VCaP (cell line): ENCODE data around the gene SPATS2L.

Source experiments
- H3K27ac ChIP-seq: fragments of 450-650 bp; 2 replicates; pipeline ENCODE4 v1.5.1; 2017
- TF ChIP-seq, protein P1 (sequence below): fragments of 450-650 bp; conservative IDR thresholded peaks from 2 replicates; pipeline ENCODE4 v1.5.1; 2017; ENCODE audit warnings: mild to moderate bottlenecking, moderate library complexity

Gene SPATS2L

DNA sequence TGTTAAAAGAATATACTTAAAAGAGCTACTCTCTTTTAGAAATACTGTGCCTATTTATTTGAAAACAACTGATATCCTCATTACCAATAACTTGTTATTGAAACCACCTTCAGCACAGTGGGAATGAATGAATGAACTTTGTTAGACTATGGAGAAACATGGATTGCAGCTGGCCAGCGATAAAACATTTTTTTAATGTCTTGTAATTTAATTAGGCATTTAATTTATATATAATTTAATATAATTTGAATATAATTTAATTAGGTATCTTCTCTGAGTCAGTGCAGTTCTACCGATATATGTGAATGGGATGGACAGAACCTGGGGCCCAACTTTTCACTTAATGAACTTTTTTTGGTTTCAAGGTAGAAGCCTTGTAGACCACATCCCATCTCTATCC lies 109.0 kb downstream of the SPATS2L start:
- no peak overlapping the region for H3K27ac ChIP-seq
- TF ChIP-seq, protein P1, sequence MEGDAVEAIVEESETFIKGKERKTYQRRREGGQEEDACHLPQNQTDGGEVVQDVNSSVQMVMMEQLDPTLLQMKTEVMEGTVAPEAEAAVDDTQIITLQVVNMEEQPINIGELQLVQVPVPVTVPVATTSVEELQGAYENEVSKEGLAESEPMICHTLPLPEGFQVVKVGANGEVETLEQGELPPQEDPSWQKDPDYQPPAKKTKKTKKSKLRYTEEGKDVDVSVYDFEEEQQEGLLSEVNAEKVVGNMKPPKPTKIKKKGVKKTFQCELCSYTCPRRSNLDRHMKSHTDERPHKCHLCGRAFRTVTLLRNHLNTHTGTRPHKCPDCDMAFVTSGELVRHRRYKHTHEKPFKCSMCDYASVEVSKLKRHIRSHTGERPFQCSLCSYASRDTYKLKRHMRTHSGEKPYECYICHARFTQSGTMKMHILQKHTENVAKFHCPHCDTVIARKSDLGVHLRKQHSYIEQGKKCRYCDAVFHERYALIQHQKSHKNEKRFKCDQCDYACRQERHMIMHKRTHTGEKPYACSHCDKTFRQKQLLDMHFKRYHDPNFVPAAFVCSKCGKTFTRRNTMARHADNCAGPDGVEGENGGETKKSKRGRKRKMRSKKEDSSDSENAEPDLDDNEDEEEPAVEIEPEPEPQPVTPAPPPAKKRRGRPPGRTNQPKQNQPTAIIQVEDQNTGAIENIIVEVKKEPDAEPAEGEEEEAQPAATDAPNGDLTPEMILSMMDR: no peak

DNA sequence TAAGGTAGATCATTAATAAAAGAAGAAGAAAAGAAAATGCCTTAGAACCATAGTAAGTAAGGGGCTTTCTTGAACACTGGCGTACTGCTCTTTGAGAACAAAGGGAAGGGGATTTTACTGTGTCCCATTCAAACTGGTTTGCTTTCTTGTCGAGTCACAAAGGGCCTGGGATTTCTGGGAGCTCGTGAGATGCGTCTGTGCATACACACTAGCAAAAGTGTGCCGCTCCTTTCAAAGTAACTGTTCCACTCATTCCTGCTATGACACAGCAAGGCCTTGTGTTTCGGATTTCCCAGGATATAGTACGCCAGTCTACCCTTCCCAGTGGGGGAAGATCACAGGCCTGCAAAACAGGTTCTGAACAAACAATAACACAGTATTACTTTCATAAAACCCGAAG lies 110.4 kb downstream of the SPATS2L start:
- TF ChIP-seq, protein P1: no peak
- H3K27ac ChIP-seq: no peak overlapping the region

DNA sequence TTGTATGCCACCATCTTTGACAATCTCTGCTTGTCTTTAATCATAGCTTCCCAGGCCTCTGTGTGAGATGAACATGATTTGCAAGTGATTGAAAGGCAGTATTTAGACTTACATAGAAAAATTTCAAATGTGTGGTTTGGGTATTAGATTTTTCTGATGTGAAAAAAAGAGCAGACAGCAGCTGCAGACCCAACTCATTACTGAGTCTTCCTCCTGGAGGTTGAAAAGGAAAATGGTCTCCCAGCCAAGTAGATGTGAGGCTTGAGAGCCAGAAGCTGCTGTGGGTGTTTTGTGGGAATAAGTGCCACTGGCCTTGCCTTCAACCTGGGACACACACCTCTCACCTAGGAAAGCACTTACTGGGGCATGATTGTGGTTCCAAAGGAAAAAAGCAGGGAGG lies 110.9 kb downstream of the SPATS2L start:
- no peak overlapping the region for H3K27ac ChIP-seq
- TF ChIP-seq, protein P1: no peak

DNA sequence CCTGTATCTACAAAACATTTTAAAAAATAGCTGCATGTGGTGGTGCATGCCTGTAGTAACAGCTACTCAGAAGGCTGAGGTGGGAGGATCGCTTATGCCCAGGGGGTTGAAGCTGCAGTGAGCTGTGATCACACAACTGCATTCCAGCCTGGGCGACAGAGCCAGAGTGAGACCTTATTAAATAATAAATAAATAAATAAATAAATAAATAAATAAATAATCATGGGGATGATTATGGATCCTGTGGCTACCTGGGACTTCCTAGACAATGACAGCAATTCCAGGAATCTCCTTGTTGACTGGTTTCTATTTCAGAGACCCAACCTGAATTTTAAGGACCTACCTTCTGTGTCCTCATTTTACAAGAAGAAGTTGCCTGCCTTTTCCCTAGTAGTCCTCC lies 111.9 kb downstream of the SPATS2L start:
- no peak overlapping the region for H3K27ac ChIP-seq
- TF ChIP-seq, protein P1: no peak

DNA sequence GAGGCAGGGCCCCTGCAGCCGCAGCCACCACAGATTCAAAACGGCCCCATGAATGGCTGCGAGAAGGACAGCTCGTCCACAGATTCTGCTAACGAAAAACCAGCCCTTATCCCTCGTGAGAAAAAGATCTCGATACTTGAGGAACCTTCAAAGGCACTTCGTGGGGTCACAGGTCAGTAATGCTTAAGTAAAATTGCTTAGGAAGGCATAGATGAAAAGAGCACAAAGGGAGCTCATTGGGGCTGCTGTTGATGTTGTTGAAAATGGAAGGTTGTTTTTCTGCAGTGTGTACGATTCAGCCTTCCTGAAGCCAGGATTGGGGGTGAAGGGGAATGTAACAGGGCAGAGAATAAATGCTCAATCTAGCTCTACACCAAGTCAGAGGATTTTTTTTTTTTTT lies 112.8 kb downstream of the SPATS2L start:
- TF ChIP-seq, protein P1: no peak
- H3K27ac ChIP-seq: no peak overlapping the region

DNA sequence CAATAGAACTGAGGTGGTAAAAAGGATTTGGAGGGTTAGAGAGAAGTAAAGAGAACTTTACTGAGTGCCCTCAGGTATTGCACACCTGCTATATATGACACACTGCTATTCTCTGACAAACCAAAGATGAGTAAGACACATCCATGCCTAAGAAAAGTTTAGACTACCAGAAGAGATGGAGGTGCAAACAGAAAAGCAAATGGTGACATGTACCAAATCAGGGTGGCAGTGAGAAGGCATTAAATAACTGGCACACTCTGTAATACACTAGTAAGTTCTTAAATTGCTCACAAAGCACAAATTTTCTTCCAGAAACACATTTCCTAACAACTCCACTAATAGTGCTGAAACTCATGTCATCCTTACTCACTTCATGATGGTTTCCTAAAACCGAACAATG lies 114.8 kb downstream of the SPATS2L start:
- TF ChIP-seq, protein P1: no peak
- H3K27ac ChIP-seq: no peak overlapping the region

DNA sequence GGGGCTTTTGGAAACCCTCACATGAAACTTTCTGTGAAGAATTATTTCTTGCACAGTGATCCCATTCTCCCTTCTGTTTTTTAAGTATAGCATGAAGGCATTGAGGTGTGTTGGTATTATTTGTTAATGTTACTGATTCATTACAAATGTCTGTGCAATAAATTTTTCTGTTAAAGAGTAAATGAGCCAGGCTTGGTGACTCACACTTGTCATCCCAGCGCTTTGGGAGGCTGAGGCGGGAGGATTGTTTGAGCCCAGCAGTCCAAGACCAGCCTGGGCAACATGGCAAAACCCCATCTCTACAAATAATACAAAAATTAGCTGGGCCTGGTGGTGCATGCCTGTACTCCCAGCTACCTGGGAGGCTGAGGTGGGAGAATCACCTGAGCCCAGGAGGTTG lies 115.6 kb downstream of the SPATS2L start:
- H3K27ac ChIP-seq: no peak overlapping the region

More for the DNA sequence above, 115.6 kb downstream of the SPATS2L start:
- TF ChIP-seq, protein P1: no peak
